K562 (cell line): ENCODE results near the gene EEFSEC. TPM values are rescaled to one million over a fixed set of nuclear protein-coding genes. Genes with fewer than 3 reads are reported as not detected.

Source experiments
- ATAC-seq: fragments of 200-7000 bp; cut with Tn5 transposase; 3 replicates; pipeline ENCODE4 v1.9.1; 2020; ENCODE audit warnings: moderate library complexity
- BruUV-seq: library from RNA; stranded (reverse); fragments of 400-500 nt; replicated peaks from 2 replicates; lab custom pipeline; 2021; lab: Mats Ljungman, UMichigan
- CTCF ChIA-PET: fragments of 300-600 bp; formaldehyde crosslinking; extraction: SDS; loops from one replicate; lab custom pipeline; 2021; ENCODE audit warnings: low intra/inter-chr PET ratio; lab: Yijun Ruan, JAX
- POLR2A ChIA-PET: fragments of 300-600, 350-650 bp; sonication (Branson Sonifier 250); formaldehyde crosslinking; extraction: SDS; loops from one replicate; lab custom pipeline; 2021; ENCODE audit warnings: antibody characterized with exemption, inconsistent platforms; lab: Yijun Ruan, JAX
- DNase-seq, 4 experiments: peaks; one replicate each; pipeline versions ENCODE4 v3.0.0 to v3.0.0-alpha.2; 2011 to 2018; ENCODE audit warnings: low spot score in 3 of 4, mixed read lengths in 3 of 4; ENCODE audit errors: extremely low read depth in 1 of 4
- FAIRE-seq: peaks from 2 replicates; lab custom pipeline; 2011; peaks lifted over from hg19 to GRCh38; lab: Jason Lieb, UNC
- H2AFZ ChIP-seq: 2 replicates; pipeline ENCODE4 v1.6.0; 2011; ENCODE audit warnings: low read depth, low read length, control low read depth, inconsistent platforms
- H3K27ac ChIP-seq: fragments of 200-600 bp; 3 replicates; pipeline ENCODE4 v1.8.0; 2011; ENCODE audit warnings: low read depth, mild to moderate bottlenecking, control low read depth, inconsistent platforms, low read length, moderate library complexity, mixed read lengths; ENCODE audit errors: extremely low read depth
- H3K27me3 ChIP-seq, 2 experiments: fragments of 300-600 bp in 1 of 2; 2 replicates in 1 of 2; 3 replicates in 1 of 2; pipeline versions ENCODE4 v1.6.0 to v1.8.0; 2011; ENCODE audit warnings: inconsistent platforms in 2 of 2, low read length in 2 of 2, mild to moderate bottlenecking in 1 of 2, mixed read lengths in 1 of 2, moderate library complexity in 1 of 2; ENCODE audit not compliant: control insufficient read depth in 2 of 2, insufficient read depth in 2 of 2
- H3K36me3 ChIP-seq: fragments of 300-600 bp; 3 replicates; pipeline ENCODE4 v1.8.0; 2011; ENCODE audit warnings: mild to moderate bottlenecking, low read length, inconsistent platforms; ENCODE audit not compliant: control insufficient read depth, insufficient read depth
- H3K4me1 ChIP-seq, 2 experiments: fragments of 200-600 bp in 1 of 2; replicated peaks in 1 of 2; 2 replicates in 1 of 2; 3 replicates in 1 of 2; pipeline versions ENCODE4 v1.5.1 to v1.8.0; 2011; ENCODE audit warnings: inconsistent platforms in 2 of 2, low read length in 2 of 2, mild to moderate bottlenecking in 1 of 2, mixed read lengths in 1 of 2, moderate library complexity in 1 of 2; ENCODE audit not compliant: control insufficient read depth in 2 of 2, insufficient read depth in 2 of 2
- H3K4me2 ChIP-seq: 2 replicates; pipeline ENCODE4 v1.6.1; 2011; ENCODE audit warnings: low read length, control low read depth, inconsistent platforms, mixed read lengths; ENCODE audit not compliant: insufficient read depth
- H3K4me3 ChIP-seq: fragments of 200-600 bp; sonication (generic), shearing (Covaris generic); 2 replicates; pipeline ENCODE4 v1.5.1; 2016; ENCODE audit warnings: control low read depth, inconsistent platforms
- H3K79me2 ChIP-seq: fragments of 200-600 bp; 3 replicates; pipeline ENCODE4 v1.8.0; 2011; ENCODE audit warnings: low read length, inconsistent platforms; ENCODE audit not compliant: control insufficient read depth, insufficient read depth
- H3K9ac ChIP-seq, 2 experiments: 2 replicates each; pipeline versions ENCODE4 v1.6.0 to v1.6.1; 2011; ENCODE audit warnings: low read depth in 2 of 2, low read length in 2 of 2, control low read depth in 1 of 2, inconsistent platforms in 1 of 2, mild to moderate bottlenecking in 1 of 2, mixed read lengths in 1 of 2; ENCODE audit not compliant: insufficient read depth in 1 of 2
- H3K9me1 ChIP-seq: one replicate; pipeline ENCODE4 v1.6.0; 2011; ENCODE audit warnings: inconsistent platforms, mild to moderate bottlenecking, low read length, moderate library complexity; ENCODE audit not compliant: control insufficient read depth, insufficient read depth
- H3K9me3 ChIP-seq: replicated peaks from 2 replicates; pipeline ENCODE4 v1.5.1; 2011; ENCODE audit warnings: low read depth, low read length, inconsistent platforms; ENCODE audit not compliant: control insufficient read depth, insufficient read depth
- H4K20me1 ChIP-seq: replicated peaks from 2 replicates; pipeline ENCODE4 v1.6.1; 2011; ENCODE audit warnings: low read length, inconsistent platforms, mixed read lengths; ENCODE audit not compliant: control insufficient read depth, insufficient read depth
- CREM ChIP-seq: IDR thresholded peaks from 2 replicates; pipeline ENCODE4 v1.6.1; 2014; ENCODE audit warnings: antibody characterized with exemption, low read depth
- HOMEZ ChIP-seq: fragments of 250-450 bp; sonication (Bioruptor Pico); IDR thresholded peaks from 2 replicates; pipeline ENCODE4 v1.4.0; 2020; ENCODE audit warnings: mild to moderate bottlenecking, moderate library complexity
- PML ChIP-seq: IDR thresholded peaks from 2 replicates; pipeline ENCODE4 v1.6.1; 2012; ENCODE audit warnings: low read length, inconsistent platforms
- POLR3G ChIP-seq: IDR thresholded peaks from 2 replicates; pipeline ENCODE4 v1.6.1; 2011; ENCODE audit not compliant: insufficient read length, insufficient replicate concordance; ENCODE audit errors: extremely low read depth
- U2AF2 ChIP-seq: fragments of 200-400 bp; formaldehyde crosslinking; optimal IDR thresholded peaks from 2 replicates; pipeline ENCODE3; 2017; ENCODE audit warnings: low read depth, mild to moderate bottlenecking, low read length
- ZNF232 ChIP-seq: sonication (generic); formaldehyde crosslinking; IDR thresholded peaks from 2 replicates; pipeline ENCODE4 v1.8.0; 2022; ENCODE audit warnings: mild to moderate bottlenecking, missing genetic modification reagents
- WGBS: fragments of 100-300 bp; shearing (Covaris generic); methylation state at CpG from one replicate; pipeline ENCODE4 v1.1.6; 2016; ENCODE audit warnings: low coverage, mixed read lengths; ENCODE audit not compliant: insufficient coverage; ENCODE audit errors: missing lambda C conversion rate; 5-methylcytosine and 5-hydroxymethylcytosine counted together
- in situ Hi-C: fragments of 300-500 bp; cut with MboI; formaldehyde crosslinking; loops from 4 replicates; pipeline ENCODE4 v1.15.0; 2018; ENCODE audit warnings: inconsistent platforms, mixed read lengths
- intact Hi-C: fragments of 100-400 bp; cut with micrococcal nuclease; formaldehyde crosslinking; loops from 2 replicates; pipeline ENCODE4 v1.14.2; 2022
- polyA plus RNA-seq, 8 experiments: library from polyadenylated mRNA; depleted of rRNA in 4 of 8; stranded (reverse) in 5 of 8; unstranded in 3 of 8; fragments of >200 nt; fragmentation: Nextera tagmentation in 2 of 8; fragmentation: Illumina TruSeq in 1 of 8; extraction: Ambion mirVana in 2 of 8; extraction: Trizol in 1 of 8; gene quantifications; 2 replicates each; pipeline versions ENCODE4 v1.2.1 to v1.2.3, GENCODE V29; 2011 to 2014; ENCODE audit warnings: inconsistent platforms in 1 of 8, missing spikeins in 1 of 8
- total RNA-seq, 7 experiments: library from RNA; depleted of rRNA in 6 of 7; stranded (reverse); fragments of >200 nt in 6 of 7; fragmentation: Illumina TruSeq in 2 of 7; extraction: Trizol in 2 of 7; gene quantifications; 2 replicates each; pipeline versions ENCODE4 v1.2.1 to v1.2.3, GENCODE V29; 2011 to 2021; ENCODE audit warnings: low replicate concordance in 1 of 7

The EEFSEC gene
- total and polyA plus RNA-seq, 9 of the 15 experiments (the other 6 are each of a cell fraction or from before 2014, with no cell fraction given) = 0.35 to 11.8 (median 7.7) TPM

- Histone ChIP-seq H3K27me3 (no peaks in the 10 kb centered on the region), H3K9me1 (no peaks in the 10 kb centered on the region), H3K9ac (no peak overlapping the region), H2AFZ (no peak overlapping the region), H4K20me1 (no peaks in the 10 kb centered on the region), H3K79me2 (no peaks in the 10 kb centered on the region), H3K36me3 (no peaks in the 10 kb centered on the region), H3K9me3 (no peaks in the 10 kb centered on the region), H3K4me1 (no peaks in the 10 kb centered on the region), H3K27ac (no peak overlapping the region), H3K4me3 (no peak overlapping the region), H3K4me2 (no peak overlapping the region)
- DNase-seq (no peak), FAIRE-seq (no peak), ATAC-seq (no peak)
- intact Hi-C loops (no loop called here), in situ Hi-C loops (no loop called here)
- no peak for TF ChIP-seq U2AF2
- TF ChIP-seq ZNF232 (CRISPR knock-in tag) = no peak
- no peak for TF ChIP-seq CREM
- no peak for TF ChIP-seq HOMEZ (CRISPR knock-in tag)
- no peak for TF ChIP-seq POLR3G
- TF ChIP-seq PML = no peak
- 37% methylated on average over 7 of the region's 12 CpGs for WGBS
- BruUV-seq = no TSS peak
- ChIA-PET POLR2A (interaction anchor here (0.8 to 1.2 kb wide), 2 partner anchors 9 to 54 kb away, joined by 3 read pairs; no protein-coding TSS in a partner anchor), CTCF (no interaction called here)
Observed at GRCh38 chr3:128328546-128329458, 175.5 kb downstream of the EEFSEC start.
